ENCODE measurements around the gene CUL7.

GRCh38 chr6:43058531-43058930 is 4.9 kb upstream of the CUL7 start:
- TF ChIP-seq CTCF (IDR thresholded peaks at IDR 0.05; ENCODE audit: borderline replicate concordance, extremely low read depth, low read length, poor library complexity, severe bottlenecking) (no peak), EZH2 (IDR thresholded peaks at IDR 0.05; ENCODE audit: borderline replicate concordance, low read depth, low read length, severe bottlenecking) (no peak)
